ENCODE data around the gene MPG. TPM values are rescaled to one million over a fixed set of nuclear protein-coding genes. Genes with fewer than 3 reads are reported as not detected.

Gene MPG
- total RNA-seq, 1 experiment from 2014 or later = 60.0 TPM

DNA sequence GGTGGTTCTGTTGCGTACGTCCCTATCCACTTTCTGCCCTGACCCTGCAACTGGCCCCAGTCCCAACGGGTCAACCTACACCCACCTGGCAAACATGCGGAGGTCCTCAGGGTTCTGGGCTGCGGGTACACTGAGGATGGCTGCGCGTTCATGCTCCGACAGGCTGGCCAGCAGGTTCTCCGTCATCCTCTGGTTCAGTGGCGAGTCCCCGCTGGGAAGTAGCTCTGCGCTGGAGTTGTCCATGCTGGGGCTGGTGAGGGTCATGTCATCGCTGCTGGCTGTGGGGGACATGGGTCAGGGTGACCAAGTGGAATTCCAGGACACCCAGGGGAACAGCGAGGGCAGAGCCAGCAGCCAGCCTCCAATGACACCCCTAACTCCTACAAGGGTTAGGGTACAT, 10.6 kb downstream of the MPG start (continued):
- TF ChIP-seq, protein P1, sequence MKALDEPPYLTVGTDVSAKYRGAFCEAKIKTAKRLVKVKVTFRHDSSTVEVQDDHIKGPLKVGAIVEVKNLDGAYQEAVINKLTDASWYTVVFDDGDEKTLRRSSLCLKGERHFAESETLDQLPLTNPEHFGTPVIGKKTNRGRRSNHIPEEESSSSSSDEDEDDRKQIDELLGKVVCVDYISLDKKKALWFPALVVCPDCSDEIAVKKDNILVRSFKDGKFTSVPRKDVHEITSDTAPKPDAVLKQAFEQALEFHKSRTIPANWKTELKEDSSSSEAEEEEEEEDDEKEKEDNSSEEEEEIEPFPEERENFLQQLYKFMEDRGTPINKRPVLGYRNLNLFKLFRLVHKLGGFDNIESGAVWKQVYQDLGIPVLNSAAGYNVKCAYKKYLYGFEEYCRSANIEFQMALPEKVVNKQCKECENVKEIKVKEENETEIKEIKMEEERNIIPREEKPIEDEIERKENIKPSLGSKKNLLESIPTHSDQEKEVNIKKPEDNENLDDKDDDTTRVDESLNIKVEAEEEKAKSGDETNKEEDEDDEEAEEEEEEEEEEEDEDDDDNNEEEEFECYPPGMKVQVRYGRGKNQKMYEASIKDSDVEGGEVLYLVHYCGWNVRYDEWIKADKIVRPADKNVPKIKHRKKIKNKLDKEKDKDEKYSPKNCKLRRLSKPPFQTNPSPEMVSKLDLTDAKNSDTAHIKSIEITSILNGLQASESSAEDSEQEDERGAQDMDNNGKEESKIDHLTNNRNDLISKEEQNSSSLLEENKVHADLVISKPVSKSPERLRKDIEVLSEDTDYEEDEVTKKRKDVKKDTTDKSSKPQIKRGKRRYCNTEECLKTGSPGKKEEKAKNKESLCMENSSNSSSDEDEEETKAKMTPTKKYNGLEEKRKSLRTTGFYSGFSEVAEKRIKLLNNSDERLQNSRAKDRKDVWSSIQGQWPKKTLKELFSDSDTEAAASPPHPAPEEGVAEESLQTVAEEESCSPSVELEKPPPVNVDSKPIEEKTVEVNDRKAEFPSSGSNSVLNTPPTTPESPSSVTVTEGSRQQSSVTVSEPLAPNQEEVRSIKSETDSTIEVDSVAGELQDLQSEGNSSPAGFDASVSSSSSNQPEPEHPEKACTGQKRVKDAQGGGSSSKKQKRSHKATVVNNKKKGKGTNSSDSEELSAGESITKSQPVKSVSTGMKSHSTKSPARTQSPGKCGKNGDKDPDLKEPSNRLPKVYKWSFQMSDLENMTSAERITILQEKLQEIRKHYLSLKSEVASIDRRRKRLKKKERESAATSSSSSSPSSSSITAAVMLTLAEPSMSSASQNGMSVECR (CRISPR knock-in tag; IDR thresholded peaks at IDR 0.05; ENCODE audit: borderline replicate concordance) = no peak
- TF ChIP-seq ZBTB21 (CRISPR knock-in tag; IDR thresholded peaks at IDR 0.05; ENCODE audit: borderline replicate concordance) (no peak), NFE2L1 (CRISPR knock-in tag; IDR thresholded peaks at IDR 0.05) (no peak), FOXJ3 (CRISPR knock-in tag; IDR thresholded peaks at IDR 0.05; ENCODE audit: borderline replicate concordance) (no peak)
- TF ChIP-seq, protein P2, sequence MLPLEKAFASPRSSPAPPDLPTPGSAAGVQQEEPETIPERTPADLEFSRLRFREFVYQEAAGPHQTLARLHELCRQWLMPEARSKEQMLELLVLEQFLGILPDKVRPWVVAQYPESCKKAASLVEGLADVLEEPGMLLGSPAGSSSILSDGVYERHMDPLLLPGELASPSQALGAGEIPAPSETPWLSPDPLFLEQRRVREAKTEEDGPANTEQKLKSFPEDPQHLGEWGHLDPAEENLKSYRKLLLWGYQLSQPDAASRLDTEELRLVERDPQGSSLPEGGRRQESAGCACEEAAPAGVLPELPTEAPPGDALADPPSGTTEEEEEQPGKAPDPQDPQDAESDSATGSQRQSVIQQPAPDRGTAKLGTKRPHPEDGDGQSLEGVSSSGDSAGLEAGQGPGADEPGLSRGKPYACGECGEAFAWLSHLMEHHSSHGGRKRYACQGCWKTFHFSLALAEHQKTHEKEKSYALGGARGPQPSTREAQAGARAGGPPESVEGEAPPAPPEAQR (CRISPR knock-in tag; IDR thresholded peaks at IDR 0.05) = no peak
- TF ChIP-seq, protein P3, sequence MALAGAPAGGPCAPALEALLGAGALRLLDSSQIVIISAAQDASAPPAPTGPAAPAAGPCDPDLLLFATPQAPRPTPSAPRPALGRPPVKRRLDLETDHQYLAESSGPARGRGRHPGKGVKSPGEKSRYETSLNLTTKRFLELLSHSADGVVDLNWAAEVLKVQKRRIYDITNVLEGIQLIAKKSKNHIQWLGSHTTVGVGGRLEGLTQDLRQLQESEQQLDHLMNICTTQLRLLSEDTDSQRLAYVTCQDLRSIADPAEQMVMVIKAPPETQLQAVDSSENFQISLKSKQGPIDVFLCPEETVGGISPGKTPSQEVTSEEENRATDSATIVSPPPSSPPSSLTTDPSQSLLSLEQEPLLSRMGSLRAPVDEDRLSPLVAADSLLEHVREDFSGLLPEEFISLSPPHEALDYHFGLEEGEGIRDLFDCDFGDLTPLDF (CRISPR knock-in tag; IDR thresholded peaks at IDR 0.05) = no peak
- TF ChIP-seq, protein P4, sequence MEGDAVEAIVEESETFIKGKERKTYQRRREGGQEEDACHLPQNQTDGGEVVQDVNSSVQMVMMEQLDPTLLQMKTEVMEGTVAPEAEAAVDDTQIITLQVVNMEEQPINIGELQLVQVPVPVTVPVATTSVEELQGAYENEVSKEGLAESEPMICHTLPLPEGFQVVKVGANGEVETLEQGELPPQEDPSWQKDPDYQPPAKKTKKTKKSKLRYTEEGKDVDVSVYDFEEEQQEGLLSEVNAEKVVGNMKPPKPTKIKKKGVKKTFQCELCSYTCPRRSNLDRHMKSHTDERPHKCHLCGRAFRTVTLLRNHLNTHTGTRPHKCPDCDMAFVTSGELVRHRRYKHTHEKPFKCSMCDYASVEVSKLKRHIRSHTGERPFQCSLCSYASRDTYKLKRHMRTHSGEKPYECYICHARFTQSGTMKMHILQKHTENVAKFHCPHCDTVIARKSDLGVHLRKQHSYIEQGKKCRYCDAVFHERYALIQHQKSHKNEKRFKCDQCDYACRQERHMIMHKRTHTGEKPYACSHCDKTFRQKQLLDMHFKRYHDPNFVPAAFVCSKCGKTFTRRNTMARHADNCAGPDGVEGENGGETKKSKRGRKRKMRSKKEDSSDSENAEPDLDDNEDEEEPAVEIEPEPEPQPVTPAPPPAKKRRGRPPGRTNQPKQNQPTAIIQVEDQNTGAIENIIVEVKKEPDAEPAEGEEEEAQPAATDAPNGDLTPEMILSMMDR (IDR thresholded peaks at IDR 0.05) = no peak

DNA sequence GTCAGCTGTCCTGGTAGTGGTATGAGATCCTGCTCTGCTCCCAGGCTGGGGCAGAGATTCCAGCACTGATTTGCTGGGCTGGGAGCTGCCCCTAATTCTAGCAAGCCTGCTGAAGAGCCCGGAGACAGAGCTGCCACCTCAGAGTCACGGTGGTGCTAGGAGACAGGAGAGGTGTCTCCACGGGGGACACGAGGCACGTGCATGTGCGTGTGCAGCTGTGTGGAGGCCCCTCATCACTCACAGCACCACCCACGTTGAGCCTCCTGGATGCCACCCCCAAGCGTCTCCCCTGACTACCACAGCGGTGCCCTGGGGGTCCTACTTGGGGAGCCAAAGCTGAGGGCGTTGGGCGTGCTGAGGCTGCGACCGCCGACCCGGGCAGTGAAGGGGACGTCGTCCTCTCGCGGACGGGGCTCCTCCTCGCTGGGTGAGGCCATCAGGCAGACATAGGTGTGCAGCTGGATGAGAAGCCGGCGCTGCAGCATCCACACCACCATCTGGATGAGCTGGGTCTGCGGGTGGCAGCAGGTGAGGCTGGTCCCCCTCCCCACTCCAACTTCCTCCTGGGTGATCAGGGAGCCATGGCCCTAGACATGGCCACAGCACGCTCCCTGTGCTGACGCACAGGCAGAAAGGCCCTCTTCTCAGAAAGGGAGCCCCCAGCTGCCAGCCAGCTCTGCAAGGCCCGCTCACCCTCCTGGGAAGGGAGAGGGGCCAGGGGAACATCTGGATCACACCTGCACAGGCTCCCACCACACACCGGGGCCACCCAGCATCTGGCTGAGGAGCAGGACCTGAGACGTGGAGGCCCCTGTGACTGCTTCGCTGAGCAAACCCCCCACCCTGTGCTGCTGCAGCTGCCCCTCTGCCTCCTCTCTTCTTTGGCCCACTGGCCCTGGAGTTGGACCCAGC, 11.6 kb downstream of the MPG start:
- POLR2A ChIA-PET = no interaction called here
- peaks cover 21% of the 10 kb centered on the region; the same call in 1 of the 2 replicates for H3K36me3 Mint-ChIP-seq
- no peak overlapping the region for H3K27ac Mint-ChIP-seq
- H3K4me3 Mint-ChIP-seq = no peak overlapping the region
- ATAC-seq (no peak), DNase-seq (ENCODE audit: low spot score) (no peak)
- H3K4me1 Mint-ChIP-seq = no peaks in the 10 kb centered on the region
- CTCF ChIA-PET = interaction anchor here (0.5 to 11.4 kb wide), 5 partner anchors 17 to 268 kb away, joined by 3 to 493 read pairs (median 4); partner anchors contain the start of gene RHBDF1
- H3K9me3 Mint-ChIP-seq = no peaks in the 10 kb centered on the region
- H3K27me3 Mint-ChIP-seq (ENCODE audit: low read depth) = no peaks in the 10 kb centered on the region
- TF ChIP-seq ZNF423 (CRISPR knock-in tag; IDR thresholded peaks at IDR 0.05) (no peak), SMAD3 (CRISPR knock-in tag; IDR thresholded peaks at IDR 0.05; ENCODE audit: borderline replicate concordance) (no peak), ZNF317 (CRISPR knock-in tag; IDR thresholded peaks at IDR 0.05; ENCODE audit: borderline replicate concordance, low read depth) (no peak), KAT7 (CRISPR knock-in tag; IDR thresholded peaks at IDR 0.05; ENCODE audit: borderline replicate concordance) (no peak), NR1H2 (CRISPR knock-in tag; IDR thresholded peaks at IDR 0.05) (no peak), ZNF416 (CRISPR knock-in tag; IDR thresholded peaks at IDR 0.05) (no peak), OVOL2 (CRISPR knock-in tag; IDR thresholded peaks at IDR 0.05; ENCODE audit: borderline replicate concordance) (no peak)
- TF ChIP-seq, protein P5, sequence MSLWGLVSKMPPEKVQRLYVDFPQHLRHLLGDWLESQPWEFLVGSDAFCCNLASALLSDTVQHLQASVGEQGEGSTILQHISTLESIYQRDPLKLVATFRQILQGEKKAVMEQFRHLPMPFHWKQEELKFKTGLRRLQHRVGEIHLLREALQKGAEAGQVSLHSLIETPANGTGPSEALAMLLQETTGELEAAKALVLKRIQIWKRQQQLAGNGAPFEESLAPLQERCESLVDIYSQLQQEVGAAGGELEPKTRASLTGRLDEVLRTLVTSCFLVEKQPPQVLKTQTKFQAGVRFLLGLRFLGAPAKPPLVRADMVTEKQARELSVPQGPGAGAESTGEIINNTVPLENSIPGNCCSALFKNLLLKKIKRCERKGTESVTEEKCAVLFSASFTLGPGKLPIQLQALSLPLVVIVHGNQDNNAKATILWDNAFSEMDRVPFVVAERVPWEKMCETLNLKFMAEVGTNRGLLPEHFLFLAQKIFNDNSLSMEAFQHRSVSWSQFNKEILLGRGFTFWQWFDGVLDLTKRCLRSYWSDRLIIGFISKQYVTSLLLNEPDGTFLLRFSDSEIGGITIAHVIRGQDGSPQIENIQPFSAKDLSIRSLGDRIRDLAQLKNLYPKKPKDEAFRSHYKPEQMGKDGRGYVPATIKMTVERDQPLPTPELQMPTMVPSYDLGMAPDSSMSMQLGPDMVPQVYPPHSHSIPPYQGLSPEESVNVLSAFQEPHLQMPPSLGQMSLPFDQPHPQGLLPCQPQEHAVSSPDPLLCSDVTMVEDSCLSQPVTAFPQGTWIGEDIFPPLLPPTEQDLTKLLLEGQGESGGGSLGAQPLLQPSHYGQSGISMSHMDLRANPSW (CRISPR knock-in tag; conservative IDR thresholded peaks at IDR 0.05; ENCODE audit: low read depth) = no peak
- TF ChIP-seq, protein P4 (IDR thresholded peaks at IDR 0.05) = no peak
- TF ChIP-seq, protein P3 (CRISPR knock-in tag; IDR thresholded peaks at IDR 0.05) = no peak
- TF ChIP-seq, protein P6, sequence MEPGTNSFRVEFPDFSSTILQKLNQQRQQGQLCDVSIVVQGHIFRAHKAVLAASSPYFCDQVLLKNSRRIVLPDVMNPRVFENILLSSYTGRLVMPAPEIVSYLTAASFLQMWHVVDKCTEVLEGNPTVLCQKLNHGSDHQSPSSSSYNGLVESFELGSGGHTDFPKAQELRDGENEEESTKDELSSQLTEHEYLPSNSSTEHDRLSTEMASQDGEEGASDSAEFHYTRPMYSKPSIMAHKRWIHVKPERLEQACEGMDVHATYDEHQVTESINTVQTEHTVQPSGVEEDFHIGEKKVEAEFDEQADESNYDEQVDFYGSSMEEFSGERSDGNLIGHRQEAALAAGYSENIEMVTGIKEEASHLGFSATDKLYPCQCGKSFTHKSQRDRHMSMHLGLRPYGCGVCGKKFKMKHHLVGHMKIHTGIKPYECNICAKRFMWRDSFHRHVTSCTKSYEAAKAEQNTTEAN (CRISPR knock-in tag; IDR thresholded peaks at IDR 0.05) = no peak

Measured in WTC11 (cell line).